ENCODE measurements around the gene ATP8B3.

- TF ChIP-seq CTCF (IDR thresholded peaks at IDR 0.05) (no peak), EP300 (IDR thresholded peaks at IDR 0.05) (no peak)
Measured at GRCh38 chr19:1760020-1760419, 52.1 kb downstream of the ATP8B3 start.
